ENCODE data around the gene NT5DC1.

NT5DC1 gene

GRCh38 chr6:116159782-116160524 is 59.3 kb downstream of the NT5DC1 start:
- DNase-seq (ENCODE audit: low read depth in 1 of 2, low spot score in 1 of 2): no peak
- H3K27me3 ChIP-seq (ENCODE audit: insufficient read depth, poor library complexity, severe bottlenecking): no peaks in the 10 kb centered on the region
- H3K27ac ChIP-seq (replicated peaks): no peak overlapping the region
- TF ChIP-seq CTCF (IDR thresholded peaks at IDR 0.05; ENCODE audit: insufficient read depth, low read length): no peak
- TF ChIP-seq GABPA (IDR thresholded peaks at IDR 0.05; ENCODE audit: low read depth): no peak
- no peak for TF ChIP-seq SPI1 (IDR thresholded peaks at IDR 0.05; ENCODE audit: borderline replicate concordance, low read depth)
- TF ChIP-seq REST (IDR thresholded peaks at IDR 0.05; ENCODE audit: insufficient replicate concordance, low read depth): no peak
- TF ChIP-seq POLR2AphosphoS5 (IDR thresholded peaks at IDR 0.05; ENCODE audit: low read depth): no peak
- H3K4me3 ChIP-seq (replicated peaks; ENCODE audit: insufficient read depth, low read length): no peak overlapping the region

- H3K27me3 ChIP-seq (ENCODE audit: insufficient read depth, poor library complexity, severe bottlenecking): no peaks in the 10 kb centered on the region
- no peak overlapping the region for H3K27ac ChIP-seq (replicated peaks)
- TF ChIP-seq SPI1 (IDR thresholded peaks at IDR 0.05; ENCODE audit: borderline replicate concordance, low read depth) (no peak), GABPA (IDR thresholded peaks at IDR 0.05; ENCODE audit: low read depth) (no peak), REST (IDR thresholded peaks at IDR 0.05; ENCODE audit: insufficient replicate concordance, low read depth) (no peak), POLR2AphosphoS5 (IDR thresholded peaks at IDR 0.05; ENCODE audit: low read depth) (no peak), CTCF (IDR thresholded peaks at IDR 0.05; ENCODE audit: insufficient read depth, low read length) (no peak)
- DNase-seq (ENCODE audit: low read depth in 1 of 2, low spot score in 1 of 2): no peak
- no peak overlapping the region for H3K4me3 ChIP-seq (replicated peaks; ENCODE audit: insufficient read depth, low read length)
Observed at GRCh38 chr6:116165596-116165995, 64.9 kb downstream of the NT5DC1 start.

- DNase-seq (ENCODE audit: low read depth in 1 of 2, low spot score in 1 of 2): no peak
- Histone ChIP-seq H3K27ac (replicated peaks) (no peak overlapping the region), H3K4me3 (replicated peaks; ENCODE audit: insufficient read depth, low read length) (no peak overlapping the region), H3K27me3 (ENCODE audit: insufficient read depth, poor library complexity, severe bottlenecking) (no peaks in the 10 kb centered on the region)
- TF ChIP-seq SPI1 (IDR thresholded peaks at IDR 0.05; ENCODE audit: borderline replicate concordance, low read depth): no peak
- TF ChIP-seq POLR2AphosphoS5 (IDR thresholded peaks at IDR 0.05; ENCODE audit: low read depth): no peak
- TF ChIP-seq REST (IDR thresholded peaks at IDR 0.05; ENCODE audit: insufficient replicate concordance, low read depth): no peak
Observed at GRCh38 chr6:116166369-116166768, 65.7 kb downstream of the NT5DC1 start.

Data from HL-60 (cell line).